VCaP (cell line): ENCODE data around the gene SLC26A8.

Experiments used
- H3K27ac ChIP-seq: fragments of 450-650 bp; 2 replicates; pipeline ENCODE4 v1.5.1; 2017
- CTCF ChIP-seq: fragments of 450-650 bp; conservative IDR thresholded peaks from 2 replicates; pipeline ENCODE4 v1.5.1; 2017; ENCODE audit warnings: mild to moderate bottlenecking, moderate library complexity

The SLC26A8 gene

DNA sequence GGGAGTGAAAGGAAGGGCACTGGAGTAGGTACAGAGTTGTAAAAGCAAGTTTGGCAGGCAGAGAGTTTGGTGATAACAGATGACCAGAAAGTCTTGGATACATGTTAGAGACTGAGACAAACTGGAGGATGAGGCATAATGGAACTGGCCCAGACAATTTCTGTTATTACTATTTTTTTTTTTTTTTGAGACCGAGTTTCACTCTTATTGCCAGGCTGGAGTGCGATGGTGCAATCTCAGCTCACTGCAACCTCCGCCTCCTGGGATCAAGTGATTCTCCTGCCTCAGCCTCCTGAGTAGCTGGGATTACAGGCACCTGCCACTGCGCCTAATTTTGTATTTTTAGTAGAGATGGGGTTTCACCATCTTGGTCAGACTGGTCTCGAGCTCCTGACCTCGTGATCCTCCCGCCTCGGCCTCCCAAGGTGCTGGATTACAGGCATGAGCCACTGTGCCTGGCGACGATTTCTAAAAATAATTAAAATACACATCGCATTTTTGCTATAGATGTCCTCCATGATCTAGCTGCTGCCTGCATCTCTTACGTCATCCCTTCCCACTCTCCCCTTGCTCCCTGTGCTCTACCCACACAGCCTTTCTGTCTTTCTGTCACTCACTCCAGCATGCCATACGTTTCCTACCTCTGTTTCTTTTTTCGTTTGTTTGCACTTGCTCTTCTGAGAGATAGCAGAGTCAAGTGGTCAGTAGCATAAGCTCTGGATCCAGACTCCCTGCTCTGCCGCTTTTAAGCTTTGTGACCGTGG is 26.7 kb upstream of the SLC26A8 start:
- H3K27ac ChIP-seq = no peak overlapping the region; the same call in 1 of the 2 replicates
- no peak for TF ChIP-seq CTCF

DNA sequence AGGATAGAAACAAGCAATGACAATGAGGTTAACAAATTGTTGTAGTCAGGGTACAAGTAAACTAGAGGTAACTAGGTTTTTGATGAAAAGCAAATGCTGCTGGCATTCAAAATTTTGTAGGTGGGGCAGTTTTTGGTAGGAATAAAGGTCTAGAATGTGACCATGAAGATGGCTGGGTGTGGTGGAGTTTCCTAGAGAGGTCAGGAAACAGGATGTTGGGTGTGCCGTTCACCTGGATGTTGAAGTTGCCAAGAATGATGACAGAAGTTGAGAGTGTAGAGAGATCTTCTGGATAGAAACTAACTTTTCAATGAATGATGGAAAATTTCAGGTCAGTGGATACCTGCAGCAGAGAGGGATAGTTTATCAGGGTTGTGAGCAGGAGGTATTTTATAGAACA is 25.9 kb upstream of the SLC26A8 start:
- H3K27ac ChIP-seq = no peak overlapping the region
- TF ChIP-seq CTCF = no peak

DNA sequence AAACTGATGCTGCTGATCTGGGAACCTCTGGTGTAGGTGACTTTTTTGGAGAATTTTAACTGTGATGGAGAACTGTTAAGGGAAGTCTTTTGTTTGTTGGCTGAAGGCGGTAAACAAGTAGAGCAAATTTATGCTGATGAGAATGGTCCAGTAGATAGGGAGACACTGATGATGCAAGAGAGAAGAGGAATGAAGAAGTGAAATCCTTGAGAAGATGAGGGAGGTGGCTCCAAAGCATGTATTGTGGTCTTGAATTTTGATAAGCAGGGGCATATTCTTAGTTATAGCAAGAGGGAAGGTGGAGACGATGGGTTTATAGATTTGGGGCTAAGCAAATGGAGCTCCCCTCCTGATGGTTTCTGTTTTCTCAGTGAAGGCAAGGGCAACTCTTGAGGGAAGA is 25.1 kb upstream of the SLC26A8 start:
- no peak overlapping the region for H3K27ac ChIP-seq
- TF ChIP-seq CTCF = no peak

DNA sequence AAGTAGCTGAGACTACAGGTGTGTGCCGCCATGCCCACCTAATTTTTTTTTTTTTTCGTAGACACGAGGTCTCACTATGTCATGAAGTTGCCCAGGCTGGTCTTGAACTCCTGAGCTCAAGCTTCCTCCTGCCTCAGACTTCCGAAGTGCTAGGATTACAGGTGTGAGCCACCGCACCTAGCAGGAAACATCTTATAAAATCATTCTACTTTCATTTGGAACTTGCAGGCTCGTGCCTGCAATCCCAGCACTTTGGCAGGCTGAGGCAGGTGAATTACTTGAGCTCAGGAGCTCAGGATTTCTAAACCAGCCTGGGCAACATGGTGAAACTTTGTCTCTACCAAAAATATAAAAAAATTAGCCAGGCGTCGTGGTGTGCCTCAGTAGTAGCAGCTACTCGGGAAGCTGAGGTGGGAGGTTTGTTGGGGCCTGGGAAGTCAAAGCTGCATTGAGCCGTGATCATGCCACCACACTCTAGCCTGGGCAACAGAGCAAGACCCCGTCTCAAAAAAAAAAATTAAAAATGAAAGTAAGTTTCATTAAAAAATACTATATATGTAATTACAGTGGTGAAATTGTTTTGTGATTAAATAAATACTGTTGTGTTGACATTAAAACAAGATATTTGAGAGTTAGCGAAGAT is 18.3 kb upstream of the SLC26A8 start:
- TF ChIP-seq CTCF = no peak
- no peak overlapping the region for H3K27ac ChIP-seq

GRCh38 chr6:36040958-36041357 is 16.5 kb upstream of the SLC26A8 start:
- no peak overlapping the region for H3K27ac ChIP-seq
- TF ChIP-seq CTCF = no peak

- TF ChIP-seq CTCF = no peak
- no peak overlapping the region for H3K27ac ChIP-seq
These were observed 14.7 kb upstream of the SLC26A8 start for GRCh38 chr6:36039112-36039511.

- no peak overlapping the region for H3K27ac ChIP-seq
- no peak for TF ChIP-seq CTCF
These were observed 13.9 kb upstream of the SLC26A8 start for GRCh38 chr6:36038120-36038876.
